IPS-18c (cell line): Measurements from ENCODE around the gene OBSCN.

Experiments used
- H3K4me3 ChIP-seq: 2 replicates; pipeline ENCODE4 v1.7.0; 2013; ENCODE audit warnings: low read depth, mild to moderate bottlenecking, low read length, moderate library complexity; ENCODE audit not compliant: insufficient read depth
- H3K9me3 ChIP-seq: one replicate; pipeline ENCODE4 v1.6.1; 2013; ENCODE audit warnings: mild to moderate bottlenecking, low read length, moderate library complexity; ENCODE audit not compliant: control insufficient read depth, insufficient read depth

The OBSCN gene

GRCh38 chr1:228414511-228415211 is 206.8 kb downstream of the OBSCN start:
- Histone ChIP-seq H3K4me3 (no peak overlapping the region), H3K9me3 (no peaks in the 10 kb centered on the region)

GRCh38 chr1:228415221-228415620 is 207.4 kb downstream of the OBSCN start:
- H3K4me3 ChIP-seq: no peak overlapping the region
- peaks cover 1% of the 10 kb centered on the region for H3K9me3 ChIP-seq

- peak overlapping the region; percentile 61 for H3K4me3 ChIP-seq
- H3K9me3 ChIP-seq: peaks cover 4% of the 10 kb centered on the region
Observed at GRCh38 chr1:228415853-228416216, 208.0 kb downstream of the OBSCN start.

GRCh38 chr1:228416217-228416933 is 208.5 kb downstream of the OBSCN start, which contains the start of gene TRIM17:
TSS of gene TRIM17 (minus strand) at chr1:228416861. CDS start at chr1:228415072, 1,789 bp downstream.
- peak within 1 kb of the TSS; percentile 61 for H3K4me3 ChIP-seq
- H3K9me3 ChIP-seq: peaks cover 4% of the 10 kb centered on the region

- H3K4me3 ChIP-seq: peak overlapping the region; percentile 28
- peaks cover 4% of the 10 kb centered on the region for H3K9me3 ChIP-seq
Observed at GRCh38 chr1:228417061-228417460, 209.2 kb downstream of the OBSCN start.

GRCh38 chr1:228417483-228418203 is 209.8 kb downstream of the OBSCN start:
- H3K4me3 ChIP-seq: peak overlapping the region; percentile 28; the same call in 1 of the 2 replicates
- H3K9me3 ChIP-seq: peaks cover 4% of the 10 kb centered on the region

GRCh38 chr1:228420968-228421826 is 213.4 kb downstream of the OBSCN start:
- peaks cover 4% of the 10 kb centered on the region for H3K9me3 ChIP-seq
- no peak overlapping the region for H3K4me3 ChIP-seq

GRCh38 chr1:228423404-228424053 is 215.7 kb downstream of the OBSCN start:
- peaks cover 6% of the 10 kb centered on the region for H3K9me3 ChIP-seq

GRCh38 chr1:228424685-228425660 is 217.1 kb downstream of the OBSCN start:
- H3K4me3 ChIP-seq: no peak overlapping the region
- peaks cover 6% of the 10 kb centered on the region for H3K9me3 ChIP-seq

More at GRCh38 chr1:228423404-228424053, 215.7 kb downstream of the OBSCN start:
- no peak overlapping the region for H3K4me3 ChIP-seq

GRCh38 chr1:228426518-228427175 is 218.8 kb downstream of the OBSCN start:
- Histone ChIP-seq H3K4me3 (no peak overlapping the region), H3K9me3 (peaks cover 2% of the 10 kb centered on the region)

GRCh38 chr1:228428412-228428811 is 220.6 kb downstream of the OBSCN start:
- Histone ChIP-seq H3K4me3 (no peak overlapping the region), H3K9me3 (peaks cover 2% of the 10 kb centered on the region)
